GM12891 (cell line): Measurements from ENCODE around the gene NSD2.

Source experiments
- PAX5 ChIP-seq: IDR thresholded peaks from 2 replicates; pipeline ENCODE4 v1.6.1; 2011; ENCODE audit warnings: low read length, moderate library complexity, mild to moderate bottlenecking; ENCODE audit not compliant: insufficient read depth, severe bottlenecking
- POLR2A ChIP-seq: IDR thresholded peaks from 2 replicates; pipeline ENCODE4 v1.6.1; 2011; ENCODE audit warnings: low read depth, low read length, control low read depth
- POLR2AphosphoS5 ChIP-seq: IDR thresholded peaks from 2 replicates; pipeline ENCODE4 v1.6.1; 2011; ENCODE audit warnings: low read depth, low read length, control low read depth
- POU2F2 ChIP-seq: IDR thresholded peaks from 2 replicates; pipeline ENCODE4 v1.6.1; 2011; ENCODE audit warnings: low read depth, mild to moderate bottlenecking, control low read depth, low read length, moderate library complexity
- TAF1 ChIP-seq: IDR thresholded peaks from 2 replicates; pipeline ENCODE4 v1.6.1; 2011; ENCODE audit warnings: low read depth, low read length, control low read depth

DNA sequence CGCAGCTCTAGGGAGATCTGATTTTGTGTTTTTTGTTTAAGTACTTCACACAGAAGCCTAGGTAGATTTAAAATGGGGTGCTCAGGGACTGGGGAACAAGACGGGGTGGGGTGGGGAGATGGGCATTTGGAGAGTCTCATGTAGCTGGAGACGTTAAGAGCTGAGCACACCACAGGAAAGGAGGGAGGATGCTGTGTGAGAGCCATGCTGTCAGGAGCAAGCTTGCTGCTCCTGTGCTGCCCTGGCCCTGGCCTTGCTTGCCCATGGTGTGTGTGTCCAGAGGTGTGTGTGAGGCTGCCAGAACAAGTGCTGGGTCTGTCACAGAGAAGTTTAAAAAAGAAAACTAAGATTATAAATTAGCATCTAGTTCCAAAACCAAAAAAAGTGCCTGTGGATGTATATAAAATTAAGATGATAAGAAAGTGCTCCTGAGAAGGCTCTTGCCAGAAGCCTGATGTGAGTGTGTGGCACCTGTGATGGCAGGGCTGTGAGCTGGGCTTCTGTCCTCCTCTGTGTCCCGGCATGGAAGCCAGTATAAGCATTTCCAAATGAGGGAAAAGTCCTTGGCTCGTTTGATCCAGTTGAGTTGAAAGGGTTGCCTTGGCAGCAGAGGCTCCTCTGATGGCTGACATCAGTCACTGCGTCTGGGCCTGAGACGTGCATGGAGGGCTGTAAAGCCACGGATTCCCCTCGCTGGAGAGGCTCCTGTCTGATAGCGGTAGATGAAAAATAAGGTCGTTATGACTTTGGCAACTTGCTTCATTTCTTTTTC lies 74.1 kb downstream of the NSD2 start:
- TF ChIP-seq POLR2A = no peak
- TF ChIP-seq POLR2AphosphoS5 = no peak
- TF ChIP-seq TAF1 = no peak
- no peak for TF ChIP-seq POU2F2
- no peak for TF ChIP-seq PAX5
